ENCODE results near the gene LCT. TPM values are rescaled to one million over a fixed set of nuclear protein-coding genes. Genes with fewer than 3 reads are reported as not detected.
A peak's percentile ranks its signal among the peaks of the same experiment; 100 is the strongest.

LCT gene
- total and polyA plus RNA-seq, 9 of the 15 experiments (the other 6 are each of a cell fraction or from before 2014, with no cell fraction given): 0.01 to 0.04 (median 0.03) TPM; not detected in 4

DNA sequence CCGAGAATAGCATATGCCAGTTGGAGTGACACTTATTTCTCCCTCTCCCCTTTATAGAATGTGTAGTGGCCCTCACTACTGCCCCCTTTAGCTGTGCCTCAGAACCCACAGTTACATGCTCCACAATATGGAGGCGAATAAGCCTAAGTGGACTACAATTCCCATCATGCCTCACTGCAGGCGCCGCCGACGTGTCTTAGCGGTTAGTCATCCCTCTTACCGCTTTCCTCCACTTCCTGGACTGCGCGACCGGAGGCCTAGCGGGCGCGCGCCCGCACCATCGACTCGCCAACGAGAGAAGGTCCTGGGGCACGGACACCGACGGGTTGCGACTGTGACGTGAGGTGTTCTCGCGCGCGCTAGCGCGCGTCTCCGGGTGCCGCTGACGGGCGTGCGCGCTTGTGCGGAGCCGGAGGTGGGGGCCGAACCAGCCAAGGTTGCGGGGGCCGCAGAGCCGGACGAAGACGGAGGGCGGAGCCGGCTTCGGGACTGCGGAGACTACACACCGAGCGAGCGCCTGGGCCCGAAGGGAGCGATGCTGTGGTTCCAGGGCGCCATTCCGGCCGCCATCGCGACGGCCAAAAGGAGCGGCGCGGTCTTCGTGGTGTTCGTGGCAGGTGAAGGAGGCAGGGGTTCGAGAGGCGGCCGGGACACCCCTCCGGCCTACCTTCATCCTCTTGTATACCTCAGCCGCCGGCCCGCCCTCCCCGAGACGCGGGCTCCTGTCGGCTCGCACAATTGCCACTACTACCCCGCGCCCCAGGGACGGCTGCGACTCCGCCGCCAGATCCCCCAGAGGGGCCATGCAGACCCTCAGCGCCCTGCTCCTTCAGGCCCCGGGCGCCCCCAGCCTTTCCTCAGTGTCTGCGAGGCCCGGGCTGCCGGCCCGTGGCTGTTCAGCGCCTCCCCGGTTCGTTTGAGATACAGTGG lies 95.3 kb downstream of the LCT start, which contains the start of gene UBXN4 (continued):
- TF ChIP-seq, protein P1, sequence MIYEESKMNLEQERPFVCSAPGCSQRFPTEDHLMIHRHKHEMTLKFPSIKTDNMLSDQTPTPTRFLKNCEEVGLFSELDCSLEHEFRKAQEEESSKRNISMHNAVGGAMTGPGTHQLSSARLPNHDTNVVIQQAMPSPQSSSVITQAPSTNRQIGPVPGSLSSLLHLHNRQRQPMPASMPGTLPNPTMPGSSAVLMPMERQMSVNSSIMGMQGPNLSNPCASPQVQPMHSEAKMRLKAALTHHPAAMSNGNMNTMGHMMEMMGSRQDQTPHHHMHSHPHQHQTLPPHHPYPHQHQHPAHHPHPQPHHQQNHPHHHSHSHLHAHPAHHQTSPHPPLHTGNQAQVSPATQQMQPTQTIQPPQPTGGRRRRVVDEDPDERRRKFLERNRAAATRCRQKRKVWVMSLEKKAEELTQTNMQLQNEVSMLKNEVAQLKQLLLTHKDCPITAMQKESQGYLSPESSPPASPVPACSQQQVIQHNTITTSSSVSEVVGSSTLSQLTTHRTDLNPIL (CRISPR knock-in tag; IDR thresholded peaks at IDR 0.05): no peak
- TF ChIP-seq ZNF274 (IDR thresholded peaks at IDR 0.05; ENCODE audit: borderline replicate concordance, low read depth, low read length) (no peak; the same call in 1 of the 2 replicates), FOXK1 (CRISPR knock-in tag; IDR thresholded peaks at IDR 0.05; ENCODE audit: borderline replicate concordance) (no peak), TSC22D4 (tag; IDR thresholded peaks at IDR 0.05) (no peak), MCM7 (IDR thresholded peaks at IDR 0.05) (no peak), SP2 (IDR thresholded peaks at IDR 0.05; ENCODE audit: extremely low read depth, low read depth, low read length, poor library complexity, severe bottlenecking) (no peak), TEAD1 (CRISPR knock-in tag; IDR thresholded peaks at IDR 0.05) (peak; percentile 69 to 96), JUN (IDR thresholded peaks at IDR 0.05; ENCODE audit: borderline replicate concordance, low read depth, low read length) (peak; percentile 94), JUN (CRISPR knock-in tag; IDR thresholded peaks at IDR 0.05; ENCODE audit: borderline replicate concordance) (peak; percentile 93; the same call in 1 of the 2 replicates), ZNF224 (CRISPR knock-in tag; IDR thresholded peaks at IDR 0.05) (no peak), NCOA1 (IDR thresholded peaks at IDR 0.05; ENCODE audit: low read depth) (no peak; the same call in 1 of the 2 replicates), FOXK2 (conservative IDR thresholded peaks at IDR 0.05 in 1 of 2, IDR thresholded peaks at IDR 0.05 in 1 of 2; ENCODE audit: low read depth in 2 of 2) (peak in 1 of 2 experiments; percentile 43; a peak in 1 of 4 replicates), GABPB1 (CRISPR knock-in tag; IDR thresholded peaks at IDR 0.05) (peak; percentile 83), CBX3 (IDR thresholded peaks at IDR 0.05; ENCODE audit: borderline replicate concordance in 1 of 2, low read length in 2 of 2) (peak in 1 of 2 experiments; percentile 98; a peak in 2 of 3 replicates), ZNF239 (CRISPR knock-in tag; IDR thresholded peaks at IDR 0.05) (no peak), STAT5A (IDR thresholded peaks at IDR 0.05; ENCODE audit: borderline replicate concordance, low read length) (peak; percentile 38; the same call in 1 of the 2 replicates), HNRNPL (IDR thresholded peaks at IDR 0.05; ENCODE audit: low read depth, low read length) (no peak; the same call in 1 of the 2 replicates), SRSF1 (IDR thresholded peaks at IDR 0.05; ENCODE audit: low read depth, low read length) (no peak)
- TF ChIP-seq, protein P2, sequence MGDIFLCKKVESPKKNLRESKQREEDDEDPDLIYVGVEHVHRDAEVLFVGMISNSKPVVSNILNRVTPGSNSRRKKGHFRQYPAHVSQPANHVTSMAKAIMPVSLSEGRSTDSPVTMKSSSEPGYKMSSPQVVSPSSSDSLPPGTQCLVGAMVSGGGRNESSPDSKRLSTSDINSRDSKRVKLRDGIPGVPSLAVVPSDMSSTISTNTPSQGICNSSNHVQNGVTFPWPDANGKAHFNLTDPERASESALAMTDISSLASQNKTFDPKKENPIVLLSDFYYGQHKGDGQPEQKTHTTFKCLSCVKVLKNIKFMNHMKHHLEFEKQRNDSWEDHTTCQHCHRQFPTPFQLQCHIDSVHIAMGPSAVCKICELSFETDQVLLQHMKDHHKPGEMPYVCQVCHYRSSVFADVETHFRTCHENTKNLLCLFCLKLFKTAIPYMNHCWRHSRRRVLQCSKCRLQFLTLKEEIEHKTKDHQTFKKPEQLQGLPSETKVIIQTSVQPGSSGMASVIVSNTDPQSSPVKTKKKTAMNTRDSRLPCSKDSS (IDR thresholded peaks at IDR 0.05; ENCODE audit: low read depth, partially characterized antibody): no peak
- TF ChIP-seq, protein P3, sequence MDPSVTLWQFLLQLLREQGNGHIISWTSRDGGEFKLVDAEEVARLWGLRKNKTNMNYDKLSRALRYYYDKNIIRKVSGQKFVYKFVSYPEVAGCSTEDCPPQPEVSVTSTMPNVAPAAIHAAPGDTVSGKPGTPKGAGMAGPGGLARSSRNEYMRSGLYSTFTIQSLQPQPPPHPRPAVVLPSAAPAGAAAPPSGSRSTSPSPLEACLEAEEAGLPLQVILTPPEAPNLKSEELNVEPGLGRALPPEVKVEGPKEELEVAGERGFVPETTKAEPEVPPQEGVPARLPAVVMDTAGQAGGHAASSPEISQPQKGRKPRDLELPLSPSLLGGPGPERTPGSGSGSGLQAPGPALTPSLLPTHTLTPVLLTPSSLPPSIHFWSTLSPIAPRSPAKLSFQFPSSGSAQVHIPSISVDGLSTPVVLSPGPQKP (CRISPR knock-in tag; IDR thresholded peaks at IDR 0.05): no peak
- TF ChIP-seq, protein P4, sequence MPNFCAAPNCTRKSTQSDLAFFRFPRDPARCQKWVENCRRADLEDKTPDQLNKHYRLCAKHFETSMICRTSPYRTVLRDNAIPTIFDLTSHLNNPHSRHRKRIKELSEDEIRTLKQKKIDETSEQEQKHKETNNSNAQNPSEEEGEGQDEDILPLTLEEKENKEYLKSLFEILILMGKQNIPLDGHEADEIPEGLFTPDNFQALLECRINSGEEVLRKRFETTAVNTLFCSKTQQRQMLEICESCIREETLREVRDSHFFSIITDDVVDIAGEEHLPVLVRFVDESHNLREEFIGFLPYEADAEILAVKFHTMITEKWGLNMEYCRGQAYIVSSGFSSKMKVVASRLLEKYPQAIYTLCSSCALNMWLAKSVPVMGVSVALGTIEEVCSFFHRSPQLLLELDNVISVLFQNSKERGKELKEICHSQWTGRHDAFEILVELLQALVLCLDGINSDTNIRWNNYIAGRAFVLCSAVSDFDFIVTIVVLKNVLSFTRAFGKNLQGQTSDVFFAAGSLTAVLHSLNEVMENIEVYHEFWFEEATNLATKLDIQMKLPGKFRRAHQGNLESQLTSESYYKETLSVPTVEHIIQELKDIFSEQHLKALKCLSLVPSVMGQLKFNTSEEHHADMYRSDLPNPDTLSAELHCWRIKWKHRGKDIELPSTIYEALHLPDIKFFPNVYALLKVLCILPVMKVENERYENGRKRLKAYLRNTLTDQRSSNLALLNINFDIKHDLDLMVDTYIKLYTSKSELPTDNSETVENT (CRISPR knock-in tag; IDR thresholded peaks at IDR 0.05): peak; percentile 90

Measured in K562 (cell line).